CD4-positive, alpha-beta T cell treated with Interferon gamma for 1 hour (primary cell): Measurements from ENCODE around the gene AEBP2.
"Not testable (repeated sequence)": the region's sequence is repeated elsewhere in the genome, so short reads cannot be mapped to it uniquely, and the experiment has no call there.

Experiments used
- DNase-seq: peaks from one replicate; pipeline ENCODE4 v3.0.0-alpha.2; 2020

AEBP2 gene

GRCh38 chr12:19515179-19515578, 75.9 kb downstream of the AEBP2 start:
- DNase-seq, result no peak

- no peak for DNase-seq
These were observed 78.3 kb downstream of the AEBP2 start for GRCh38 chr12:19517583-19517982.

- DNase-seq, result no peak
These were observed 78.9 kb downstream of the AEBP2 start for GRCh38 chr12:19518209-19518608.

GRCh38 chr12:19520646-19521415, 81.5 kb downstream of the AEBP2 start:
- DNase-seq, result no peak

- DNase-seq, result no peak
These were observed 86.0 kb downstream of the AEBP2 start for GRCh38 chr12:19525274-19525673.

- DNase-seq, result no peak
These were observed 88.6 kb downstream of the AEBP2 start for GRCh38 chr12:19527866-19528265.

GRCh38 chr12:19528750-19529149, 89.5 kb downstream of the AEBP2 start:
- DNase-seq, result no peak

GRCh38 chr12:19529951-19530636, 90.8 kb downstream of the AEBP2 start:
- no peak for DNase-seq

GRCh38 chr12:19530637-19531023, 91.3 kb downstream of the AEBP2 start:
- no peak for DNase-seq

- DNase-seq, result no peak
These were observed 94.3 kb downstream of the AEBP2 start for GRCh38 chr12:19533567-19533966.

GRCh38 chr12:19539071-19539470, 99.8 kb downstream of the AEBP2 start:
- no peak for DNase-seq

- DNase-seq, result no peak
These were observed 100.5 kb downstream of the AEBP2 start for GRCh38 chr12:19539836-19540235.

GRCh38 chr12:19542606-19543005, 103.3 kb downstream of the AEBP2 start:
- DNase-seq, result no peak

- DNase-seq, result no peak
These were observed 105.1 kb downstream of the AEBP2 start for GRCh38 chr12:19544353-19544752.

GRCh38 chr12:19545301-19545700, 106.0 kb downstream of the AEBP2 start:
- DNase-seq, result no peak

- no peak for DNase-seq
These were observed 106.7 kb downstream of the AEBP2 start for GRCh38 chr12:19546027-19546426.

GRCh38 chr12:19546611-19547162, 107.4 kb downstream of the AEBP2 start:
- DNase-seq, result no peak

GRCh38 chr12:19547271-19547671, 108.0 kb downstream of the AEBP2 start:
- no peak for DNase-seq

GRCh38 chr12:19548834-19549233, 109.5 kb downstream of the AEBP2 start:
- DNase-seq, result no peak

- DNase-seq, result no peak
These were observed 111.3 kb downstream of the AEBP2 start for GRCh38 chr12:19550626-19551025.

- not testable (repeated sequence) for DNase-seq
These were observed 113.3 kb downstream of the AEBP2 start for GRCh38 chr12:19552441-19553097.

- no peak for DNase-seq
These were observed 113.9 kb downstream of the AEBP2 start for GRCh38 chr12:19553175-19553574.

- DNase-seq, result no peak
These were observed 122.2 kb downstream of the AEBP2 start for GRCh38 chr12:19561411-19561961.
